CD4-positive, alpha-beta T cell treated with Interferon gamma for 1 hour (primary cell): ENCODE measurements around the gene C1orf198.

Experiments
- DNase-seq: peaks from one replicate; pipeline ENCODE4 v3.0.0-alpha.2; 2020

The C1orf198 gene, protein sequence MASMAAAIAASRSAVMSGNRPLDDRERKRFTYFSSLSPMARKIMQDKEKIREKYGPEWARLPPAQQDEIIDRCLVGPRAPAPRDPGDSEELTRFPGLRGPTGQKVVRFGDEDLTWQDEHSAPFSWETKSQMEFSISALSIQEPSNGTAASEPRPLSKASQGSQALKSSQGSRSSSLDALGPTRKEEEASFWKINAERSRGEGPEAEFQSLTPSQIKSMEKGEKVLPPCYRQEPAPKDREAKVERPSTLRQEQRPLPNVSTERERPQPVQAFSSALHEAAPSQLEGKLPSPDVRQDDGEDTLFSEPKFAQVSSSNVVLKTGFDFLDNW

DNA sequence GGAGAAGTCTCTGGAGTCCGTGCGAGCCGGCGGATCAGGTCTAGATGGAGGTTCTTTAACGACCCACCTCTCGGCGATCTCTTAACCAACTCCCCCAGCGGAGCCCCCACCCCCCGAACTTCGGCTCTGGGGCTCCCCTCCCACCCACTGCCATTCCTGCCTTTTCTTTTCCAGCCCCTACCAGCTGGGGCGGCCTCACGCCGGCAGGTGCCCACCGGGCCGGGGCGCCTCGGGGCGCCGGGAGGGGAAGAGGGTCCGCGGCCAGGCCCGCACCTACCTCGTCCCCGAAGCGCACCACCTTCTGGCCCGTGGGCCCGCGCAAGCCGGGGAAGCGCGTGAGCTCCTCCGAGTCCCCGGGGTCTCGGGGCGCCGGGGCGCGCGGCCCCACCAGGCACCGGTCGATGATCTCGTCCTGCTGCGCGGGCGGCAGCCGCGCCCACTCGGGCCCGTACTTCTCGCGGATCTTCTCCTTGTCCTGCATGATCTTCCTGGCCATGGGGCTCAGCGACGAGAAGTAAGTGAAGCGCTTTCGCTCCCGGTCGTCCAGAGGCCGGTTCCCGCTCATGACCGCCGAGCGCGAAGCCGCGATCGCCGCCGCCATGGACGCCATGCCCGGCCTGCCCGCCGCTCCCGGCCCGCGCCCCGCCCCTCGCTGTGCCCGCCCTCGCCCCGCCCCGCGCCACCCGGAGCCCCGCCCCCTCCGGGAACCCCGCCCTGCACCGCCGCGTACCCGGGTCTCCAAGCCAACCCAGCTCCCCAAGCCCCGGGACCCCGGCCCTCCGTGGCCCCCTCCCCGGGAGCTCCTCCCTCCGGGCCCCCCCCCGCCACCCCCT, at the start of gene C1orf198:
Gene C1orf198 (minus strand): TSS at position 619 of the 833 bp plus-strand sequence. CDS start 9 bp downstream, at position 610.
- DNase-seq = peak; percentile 70

DNA sequence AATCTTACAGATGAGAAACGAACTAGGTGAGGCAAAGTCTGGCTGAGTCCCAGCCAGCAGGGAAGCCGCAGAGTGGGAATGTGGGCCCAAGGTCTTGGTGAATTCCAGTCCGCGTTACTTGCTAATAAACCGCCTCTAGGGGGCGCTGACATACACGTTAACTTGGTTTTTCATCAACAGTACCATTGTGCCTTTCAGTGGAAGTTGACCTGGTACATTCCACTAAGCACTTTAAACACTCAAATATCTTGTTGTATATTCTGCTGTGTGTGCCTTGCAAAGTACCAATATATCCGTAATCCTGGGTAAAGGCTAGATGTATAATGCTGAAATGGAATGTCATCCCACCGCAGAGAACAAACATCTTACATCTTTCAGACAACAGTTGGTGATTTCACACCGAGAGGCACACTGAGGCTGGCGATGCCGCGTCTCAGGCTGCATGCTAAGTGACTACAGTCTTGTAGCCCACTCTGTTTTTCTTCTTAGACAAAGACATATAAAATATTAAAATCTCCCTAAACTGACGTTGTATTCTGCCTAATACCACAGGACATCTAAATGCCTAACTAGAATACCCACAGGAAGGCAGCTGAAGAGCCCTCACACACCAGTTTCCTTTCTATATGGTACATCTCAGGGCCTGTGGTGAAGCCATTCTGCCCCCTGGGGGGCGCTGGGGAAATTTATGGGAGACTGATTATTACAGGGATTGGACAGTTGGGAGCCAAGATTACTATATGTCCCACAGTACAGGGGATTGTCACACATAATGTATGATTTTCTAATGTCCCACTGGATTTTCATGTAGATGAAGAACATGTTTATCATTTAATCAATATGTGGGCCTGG, 49.2 kb upstream of the C1orf198 start:
- DNase-seq = peak; percentile 55

DNA sequence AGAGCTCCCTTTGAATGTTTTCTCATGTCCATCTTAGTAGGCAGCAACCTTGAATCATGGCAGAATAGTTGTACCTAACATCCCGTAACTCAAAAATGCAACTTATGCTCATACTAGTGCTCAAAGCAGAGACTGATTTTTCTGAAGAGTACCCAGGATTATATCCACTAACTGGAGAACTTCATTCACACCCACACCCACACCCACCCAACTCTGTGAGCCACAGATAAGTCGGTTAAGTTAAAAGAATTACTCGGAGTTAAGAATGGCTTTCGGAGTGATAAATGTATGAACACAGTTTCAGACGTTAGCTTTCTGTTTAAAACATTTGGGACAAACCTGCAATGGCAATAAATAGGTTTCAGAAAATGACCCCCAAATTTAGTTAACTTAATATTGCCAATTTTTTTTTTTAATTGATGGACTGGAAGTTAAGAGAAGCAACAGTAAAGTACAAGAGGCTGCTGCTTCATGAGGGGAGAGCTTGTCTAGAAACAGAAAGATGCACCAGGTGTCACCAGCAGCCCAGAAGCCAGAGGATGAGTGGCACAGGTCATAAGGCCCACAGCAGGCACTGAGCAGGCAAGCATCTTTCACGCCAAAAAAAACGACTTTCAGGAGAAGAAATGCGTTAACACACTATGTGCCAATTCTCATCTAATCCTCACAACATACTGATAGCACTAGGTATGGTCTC, 48.4 kb upstream of the C1orf198 start:
- DNase-seq = no peak

- DNase-seq = no peak
Measured at GRCh38 chr1:230915078-230915477, 46.8 kb upstream of the C1orf198 start.

DNA sequence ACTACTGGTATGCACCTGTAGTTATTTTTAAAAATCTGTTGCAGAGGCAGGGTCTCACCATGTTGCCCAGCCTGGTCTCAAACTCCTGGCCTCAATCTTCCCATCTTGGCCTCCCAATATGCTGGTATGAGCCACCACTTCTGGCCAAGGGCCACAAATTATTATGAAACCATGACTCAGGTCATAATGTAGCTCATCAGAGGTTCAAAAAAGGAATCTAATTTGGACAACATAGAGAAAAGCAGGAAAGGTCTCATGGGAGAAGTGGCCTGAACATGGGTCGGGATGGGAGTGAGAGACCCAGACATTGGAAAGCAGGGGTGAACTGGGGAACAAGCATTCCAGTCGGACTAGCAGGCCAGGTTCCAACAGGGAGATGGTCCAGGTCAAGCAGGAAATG, 45.2 kb upstream of the C1orf198 start:
- DNase-seq = no peak

GRCh38 chr1:230910755-230911117, 42.4 kb upstream of the C1orf198 start:
- DNase-seq = no peak

GRCh38 chr1:230909974-230910754, 41.8 kb upstream of the C1orf198 start:
- no peak for DNase-seq

DNA sequence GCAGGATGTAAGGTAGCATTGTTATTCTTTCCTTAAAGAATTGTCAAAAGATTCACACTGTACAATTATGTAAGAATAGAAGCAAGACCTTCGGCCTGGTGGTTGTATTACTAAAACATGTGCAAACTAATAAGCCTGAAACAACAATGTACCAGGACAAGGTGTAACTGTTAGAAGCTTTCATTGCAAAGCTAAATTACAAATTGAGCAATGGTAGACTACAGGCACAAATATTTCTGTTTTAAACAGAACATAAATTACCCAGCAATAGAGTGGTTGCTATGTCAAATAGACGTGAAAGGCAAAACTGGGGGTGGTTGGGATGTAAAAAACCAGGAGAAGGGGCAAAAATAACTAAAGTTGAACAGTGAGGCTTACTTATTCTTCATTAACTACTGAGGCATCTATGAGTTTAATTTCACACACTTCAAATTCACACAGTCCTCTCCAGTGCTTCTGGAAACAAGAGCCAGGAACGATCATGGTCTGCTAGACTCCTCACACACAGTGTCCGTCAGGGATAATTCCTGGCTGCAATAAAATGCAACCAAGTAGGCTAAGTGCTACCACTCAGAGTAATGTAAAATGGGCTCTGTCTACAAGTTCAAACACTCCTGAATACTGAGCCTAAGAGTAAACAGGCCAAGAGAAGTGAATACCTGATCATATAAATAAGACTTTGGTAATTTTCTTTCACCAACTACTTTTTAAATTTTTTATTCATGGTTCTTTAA, 39.3 kb upstream of the C1orf198 start:
- no peak for DNase-seq

GRCh38 chr1:230906226-230906625, 37.9 kb upstream of the C1orf198 start:
- DNase-seq = no peak

DNA sequence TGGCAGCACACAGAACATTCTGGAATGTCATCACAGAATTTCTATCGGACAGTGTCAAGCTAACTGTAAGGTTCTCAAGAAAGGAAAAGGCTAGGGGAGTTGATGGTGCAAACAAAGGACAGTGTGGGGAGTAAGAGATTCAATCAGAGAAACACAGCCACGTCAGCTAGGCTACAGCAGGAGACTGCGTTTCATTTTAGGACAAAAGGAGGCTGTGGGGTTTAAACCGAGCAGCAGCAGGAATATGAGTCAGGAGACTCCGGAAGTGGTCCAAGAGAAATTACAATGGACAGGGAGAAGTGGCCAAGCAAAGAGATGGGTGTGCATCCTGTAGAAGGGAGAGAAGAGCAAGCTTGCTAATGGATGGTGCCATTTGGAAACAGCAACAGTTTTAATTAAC, 37.4 kb upstream of the C1orf198 start:
- DNase-seq = no peak

- no peak for DNase-seq
Measured at GRCh38 chr1:230902349-230902923, 34.1 kb upstream of the C1orf198 start.

DNA sequence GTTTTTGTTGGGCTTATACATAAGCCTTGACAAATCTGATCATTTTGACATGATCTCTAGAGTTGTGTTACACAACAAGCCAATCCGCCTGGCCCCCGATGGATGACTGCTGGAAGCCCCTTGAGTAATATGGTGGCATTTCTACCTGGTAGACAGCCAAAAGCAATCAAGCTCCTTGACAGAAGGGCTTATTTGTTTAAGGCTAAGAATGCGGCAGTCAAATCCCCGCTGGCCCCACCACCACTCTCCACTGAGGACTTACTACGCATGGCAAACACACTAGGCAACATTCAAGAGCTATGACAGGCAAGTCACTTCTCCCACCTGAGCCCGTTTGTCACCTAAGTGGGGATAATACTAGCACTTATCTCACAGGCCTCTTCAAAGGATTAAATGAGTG, 33.4 kb upstream of the C1orf198 start:
- DNase-seq = no peak

GRCh38 chr1:230900984-230901383, 32.7 kb upstream of the C1orf198 start:
- no peak for DNase-seq

- DNase-seq = no peak
Measured at GRCh38 chr1:230899841-230900251, 31.5 kb upstream of the C1orf198 start.

DNA sequence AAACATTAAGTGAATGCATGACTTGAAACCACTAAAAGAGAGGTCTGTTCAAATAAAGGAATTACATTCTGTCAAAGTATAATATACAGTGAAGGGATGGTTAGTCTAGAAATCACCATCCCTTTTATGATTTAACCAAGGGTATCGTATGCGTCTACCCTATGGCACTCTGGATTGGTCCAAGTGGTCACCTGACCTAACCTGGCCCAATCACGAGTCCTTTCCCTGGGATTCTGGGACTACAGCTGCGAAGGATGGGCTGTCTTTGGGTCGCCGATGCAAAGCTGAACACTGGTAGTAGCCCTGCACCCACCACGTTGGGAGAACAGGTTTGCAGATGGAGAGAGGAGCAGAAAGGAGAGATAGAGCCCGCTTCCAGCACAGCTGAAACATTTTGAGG, 30.4 kb upstream of the C1orf198 start:
- no peak for DNase-seq

DNA sequence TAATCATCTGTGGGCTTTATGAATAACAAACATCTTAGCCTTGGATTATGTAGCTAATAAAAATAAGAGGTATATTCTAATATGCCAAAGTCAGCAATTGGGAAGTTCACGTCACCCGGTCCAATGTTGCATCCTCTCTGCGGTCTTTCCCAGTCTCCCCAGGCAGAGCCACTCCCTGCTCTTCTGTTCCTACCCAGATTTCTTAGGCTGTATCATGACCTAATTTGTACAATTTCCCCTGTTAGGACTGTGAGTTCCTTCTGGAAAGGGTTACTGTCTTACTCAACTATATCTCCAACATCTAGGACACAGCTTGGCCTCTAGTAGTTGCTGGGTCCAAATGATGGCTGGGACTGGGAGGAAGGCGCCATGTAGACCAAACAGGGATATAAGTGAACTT, 29.8 kb upstream of the C1orf198 start:
- no peak for DNase-seq

- no peak for DNase-seq
Measured at GRCh38 chr1:230896779-230897178, 28.5 kb upstream of the C1orf198 start.

- DNase-seq = no peak
Measured at GRCh38 chr1:230895452-230895851, 27.1 kb upstream of the C1orf198 start.

DNA sequence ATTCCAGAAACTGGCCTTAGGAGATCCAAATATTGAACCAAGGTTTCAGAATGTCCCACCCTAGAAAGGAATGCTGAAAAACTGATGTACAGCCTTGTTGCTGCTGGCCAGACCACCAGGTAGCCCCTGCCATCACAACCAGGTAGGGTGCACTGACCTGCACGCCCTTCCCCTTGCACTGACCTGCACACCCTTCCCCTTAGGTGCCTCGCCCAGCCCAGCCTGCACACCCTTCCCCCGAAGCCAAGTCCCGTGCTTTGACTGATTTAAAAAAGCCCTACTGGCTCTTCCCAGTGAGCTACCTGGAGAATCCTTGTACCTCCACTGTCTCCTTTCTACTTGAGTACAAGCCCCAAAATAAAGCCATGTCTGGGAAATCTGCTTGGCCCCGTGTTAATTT, 26.3 kb upstream of the C1orf198 start:
- DNase-seq = no peak

- DNase-seq = no peak
Measured at GRCh38 chr1:230894032-230894431, 25.7 kb upstream of the C1orf198 start.

DNA sequence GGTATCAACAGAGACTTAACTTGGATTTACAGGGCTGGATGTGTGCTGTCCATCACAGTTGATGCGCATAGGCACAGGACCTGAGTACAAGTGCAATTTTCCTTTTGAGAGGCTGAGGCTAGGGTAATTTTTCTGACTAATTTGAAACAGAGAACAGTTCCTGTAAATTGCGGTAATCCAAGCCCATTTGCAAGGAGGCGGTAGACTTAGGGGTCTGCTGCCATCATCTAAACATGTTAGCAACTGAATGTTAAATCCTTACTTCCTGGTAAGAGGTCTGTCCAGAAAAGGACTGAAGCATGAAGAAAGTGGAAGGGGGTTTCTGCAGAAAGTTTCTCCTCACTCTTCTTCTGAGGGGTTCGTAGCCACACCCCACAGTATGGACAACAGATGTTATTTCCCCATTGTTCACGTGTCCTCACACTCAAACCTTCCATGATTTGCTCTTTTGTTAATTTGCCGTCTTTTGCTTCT, 23.7 kb upstream of the C1orf198 start:
- DNase-seq = no peak
